ENCODE data around the gene IL18BP.

DNA sequence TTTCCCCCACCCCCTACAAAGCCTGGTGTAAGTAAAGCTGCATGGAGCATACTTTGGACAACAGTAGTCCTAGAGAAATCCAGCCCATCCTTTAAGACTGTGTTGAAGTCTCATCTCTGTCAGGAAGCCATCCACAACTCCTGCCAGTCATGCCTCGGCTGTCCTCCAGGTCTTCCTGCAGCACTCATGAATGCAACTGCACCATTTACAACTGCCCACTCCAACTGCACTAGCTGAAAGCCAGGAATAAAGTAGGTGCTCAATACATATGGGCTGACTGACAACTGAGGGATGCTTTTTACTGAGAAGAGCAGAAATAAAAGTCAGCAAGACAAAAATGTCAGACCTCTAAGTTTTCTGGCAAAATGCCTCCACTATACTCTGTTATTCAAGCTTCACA is 27.4 kb downstream of the IL18BP start:
- TF ChIP-seq POLR2AphosphoS5 (IDR thresholded peaks at IDR 0.05) = no peak
- TF ChIP-seq, protein P1, sequence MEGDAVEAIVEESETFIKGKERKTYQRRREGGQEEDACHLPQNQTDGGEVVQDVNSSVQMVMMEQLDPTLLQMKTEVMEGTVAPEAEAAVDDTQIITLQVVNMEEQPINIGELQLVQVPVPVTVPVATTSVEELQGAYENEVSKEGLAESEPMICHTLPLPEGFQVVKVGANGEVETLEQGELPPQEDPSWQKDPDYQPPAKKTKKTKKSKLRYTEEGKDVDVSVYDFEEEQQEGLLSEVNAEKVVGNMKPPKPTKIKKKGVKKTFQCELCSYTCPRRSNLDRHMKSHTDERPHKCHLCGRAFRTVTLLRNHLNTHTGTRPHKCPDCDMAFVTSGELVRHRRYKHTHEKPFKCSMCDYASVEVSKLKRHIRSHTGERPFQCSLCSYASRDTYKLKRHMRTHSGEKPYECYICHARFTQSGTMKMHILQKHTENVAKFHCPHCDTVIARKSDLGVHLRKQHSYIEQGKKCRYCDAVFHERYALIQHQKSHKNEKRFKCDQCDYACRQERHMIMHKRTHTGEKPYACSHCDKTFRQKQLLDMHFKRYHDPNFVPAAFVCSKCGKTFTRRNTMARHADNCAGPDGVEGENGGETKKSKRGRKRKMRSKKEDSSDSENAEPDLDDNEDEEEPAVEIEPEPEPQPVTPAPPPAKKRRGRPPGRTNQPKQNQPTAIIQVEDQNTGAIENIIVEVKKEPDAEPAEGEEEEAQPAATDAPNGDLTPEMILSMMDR (IDR thresholded peaks at IDR 0.05) = no peak

Measured in prostate gland (tissue), 2 donors.